GM12874 (cell line): ENCODE data around the gene AMPD2.

Experiments used
- CTCF ChIP-seq: IDR thresholded peaks from 2 replicates; pipeline ENCODE4 v1.5.1; 2011; ENCODE audit warnings: low read depth, mild to moderate bottlenecking, control low read depth, low read length, moderate library complexity; ENCODE audit not compliant: insufficient read depth

Gene AMPD2

GRCh38 chr1:109617291-109617801, 2.3 kb upstream of the AMPD2 start:
- TF ChIP-seq CTCF, result no peak

GRCh38 chr1:109618661-109619575, 719 bp upstream of the AMPD2 start:
- TF ChIP-seq CTCF, result no peak

GRCh38 chr1:109620401-109620791, 759 bp downstream of the AMPD2 start:
- no peak for TF ChIP-seq CTCF

GRCh38 chr1:109620841-109621286, 1.2 kb downstream of the AMPD2 start:
- no peak for TF ChIP-seq CTCF

GRCh38 chr1:109621379-109622136, 1.9 kb downstream of the AMPD2 start:
- TF ChIP-seq CTCF, result no peak

- TF ChIP-seq CTCF, result no peak
These were observed 2.7 kb downstream of the AMPD2 start for GRCh38 chr1:109622137-109622892.
